ENCODE measurements around the gene SCO1.

DNA sequence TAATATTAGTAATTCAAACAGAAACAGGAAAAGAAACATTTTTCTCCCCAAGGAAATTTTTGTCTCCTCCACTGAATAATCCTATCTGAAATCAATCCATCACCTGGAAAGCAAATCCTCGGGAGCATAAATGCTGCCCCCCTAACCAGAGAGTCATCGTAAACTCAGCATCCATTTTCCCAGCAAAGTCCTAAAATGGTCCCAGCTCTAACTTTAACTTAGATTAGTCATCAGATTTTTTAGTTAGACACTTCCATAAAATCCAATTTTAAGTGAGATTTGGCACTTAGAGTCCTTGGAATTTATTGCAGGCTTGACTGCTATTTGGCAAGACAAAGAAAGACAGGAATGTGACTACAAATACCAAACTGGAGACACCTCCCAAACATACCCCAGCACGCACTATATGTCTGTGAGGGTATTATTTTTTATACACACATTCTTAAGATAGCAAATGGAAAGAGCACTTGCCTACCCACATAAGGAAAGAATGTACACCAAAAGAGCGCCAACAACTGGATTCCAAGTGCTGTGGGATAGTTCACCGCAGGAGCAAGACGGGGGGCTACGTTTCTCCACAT, 15.4 kb downstream of the SCO1 start:
- TF ChIP-seq CTCF (IDR thresholded peaks at IDR 0.05; ENCODE audit: low read depth, low read length) (no peak), EZH2phosphoT487 (IDR thresholded peaks at IDR 0.05; ENCODE audit: low read depth) (no peak)

Measured in OCI-LY3 (cell line).